Measurements from ENCODE around the gene PUS1. TPM values are rescaled to one million over a fixed set of nuclear protein-coding genes. Genes with fewer than 3 reads are reported as not detected.

The PUS1 gene
- total and polyA plus RNA-seq, 10 of the 15 experiments (the other 5 are each of a cell fraction or from before 2014, with no cell fraction given), result 1.3 to 74.2 (median 25.4) TPM

DNA sequence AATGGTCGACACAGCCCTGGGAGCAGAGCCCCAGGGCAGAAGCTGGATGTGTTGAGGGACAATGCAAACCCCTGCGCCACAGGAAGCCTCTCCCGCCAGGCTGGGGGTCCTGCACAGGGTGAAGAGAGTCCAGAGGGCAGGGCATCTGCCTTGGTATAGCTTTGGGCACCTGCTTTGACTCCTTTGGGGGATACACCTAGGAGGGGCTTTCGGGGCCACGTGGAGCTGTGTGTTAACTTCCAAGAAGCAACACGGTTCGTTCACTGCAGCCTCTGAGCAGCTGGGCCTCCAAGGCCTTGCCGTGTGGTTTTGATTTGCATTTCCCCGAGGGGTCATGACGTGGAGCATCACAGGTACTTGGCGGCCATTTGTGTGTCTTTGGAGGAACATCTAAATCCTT is 5.8 kb upstream of the PUS1 start (continued):
- TF ChIP-seq, protein P1, sequence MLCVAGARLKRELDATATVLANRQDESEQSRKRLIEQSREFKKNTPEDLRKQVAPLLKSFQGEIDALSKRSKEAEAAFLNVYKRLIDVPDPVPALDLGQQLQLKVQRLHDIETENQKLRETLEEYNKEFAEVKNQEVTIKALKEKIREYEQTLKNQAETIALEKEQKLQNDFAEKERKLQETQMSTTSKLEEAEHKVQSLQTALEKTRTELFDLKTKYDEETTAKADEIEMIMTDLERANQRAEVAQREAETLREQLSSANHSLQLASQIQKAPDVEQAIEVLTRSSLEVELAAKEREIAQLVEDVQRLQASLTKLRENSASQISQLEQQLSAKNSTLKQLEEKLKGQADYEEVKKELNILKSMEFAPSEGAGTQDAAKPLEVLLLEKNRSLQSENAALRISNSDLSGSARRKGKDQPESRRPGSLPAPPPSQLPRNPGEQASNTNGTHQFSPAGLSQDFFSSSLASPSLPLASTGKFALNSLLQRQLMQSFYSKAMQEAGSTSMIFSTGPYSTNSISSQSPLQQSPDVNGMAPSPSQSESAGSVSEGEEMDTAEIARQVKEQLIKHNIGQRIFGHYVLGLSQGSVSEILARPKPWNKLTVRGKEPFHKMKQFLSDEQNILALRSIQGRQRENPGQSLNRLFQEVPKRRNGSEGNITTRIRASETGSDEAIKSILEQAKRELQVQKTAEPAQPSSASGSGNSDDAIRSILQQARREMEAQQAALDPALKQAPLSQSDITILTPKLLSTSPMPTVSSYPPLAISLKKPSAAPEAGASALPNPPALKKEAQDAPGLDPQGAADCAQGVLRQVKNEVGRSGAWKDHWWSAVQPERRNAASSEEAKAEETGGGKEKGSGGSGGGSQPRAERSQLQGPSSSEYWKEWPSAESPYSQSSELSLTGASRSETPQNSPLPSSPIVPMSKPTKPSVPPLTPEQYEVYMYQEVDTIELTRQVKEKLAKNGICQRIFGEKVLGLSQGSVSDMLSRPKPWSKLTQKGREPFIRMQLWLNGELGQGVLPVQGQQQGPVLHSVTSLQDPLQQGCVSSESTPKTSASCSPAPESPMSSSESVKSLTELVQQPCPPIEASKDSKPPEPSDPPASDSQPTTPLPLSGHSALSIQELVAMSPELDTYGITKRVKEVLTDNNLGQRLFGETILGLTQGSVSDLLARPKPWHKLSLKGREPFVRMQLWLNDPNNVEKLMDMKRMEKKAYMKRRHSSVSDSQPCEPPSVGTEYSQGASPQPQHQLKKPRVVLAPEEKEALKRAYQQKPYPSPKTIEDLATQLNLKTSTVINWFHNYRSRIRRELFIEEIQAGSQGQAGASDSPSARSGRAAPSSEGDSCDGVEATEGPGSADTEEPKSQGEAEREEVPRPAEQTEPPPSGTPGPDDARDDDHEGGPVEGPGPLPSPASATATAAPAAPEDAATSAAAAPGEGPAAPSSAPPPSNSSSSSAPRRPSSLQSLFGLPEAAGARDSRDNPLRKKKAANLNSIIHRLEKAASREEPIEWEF (IDR thresholded peaks at IDR 0.05; ENCODE audit: insufficient replicate concordance, low read depth, low read length), result no peak
- TF ChIP-seq EED (IDR thresholded peaks at IDR 0.05; ENCODE audit: low read depth), result no peak

DNA sequence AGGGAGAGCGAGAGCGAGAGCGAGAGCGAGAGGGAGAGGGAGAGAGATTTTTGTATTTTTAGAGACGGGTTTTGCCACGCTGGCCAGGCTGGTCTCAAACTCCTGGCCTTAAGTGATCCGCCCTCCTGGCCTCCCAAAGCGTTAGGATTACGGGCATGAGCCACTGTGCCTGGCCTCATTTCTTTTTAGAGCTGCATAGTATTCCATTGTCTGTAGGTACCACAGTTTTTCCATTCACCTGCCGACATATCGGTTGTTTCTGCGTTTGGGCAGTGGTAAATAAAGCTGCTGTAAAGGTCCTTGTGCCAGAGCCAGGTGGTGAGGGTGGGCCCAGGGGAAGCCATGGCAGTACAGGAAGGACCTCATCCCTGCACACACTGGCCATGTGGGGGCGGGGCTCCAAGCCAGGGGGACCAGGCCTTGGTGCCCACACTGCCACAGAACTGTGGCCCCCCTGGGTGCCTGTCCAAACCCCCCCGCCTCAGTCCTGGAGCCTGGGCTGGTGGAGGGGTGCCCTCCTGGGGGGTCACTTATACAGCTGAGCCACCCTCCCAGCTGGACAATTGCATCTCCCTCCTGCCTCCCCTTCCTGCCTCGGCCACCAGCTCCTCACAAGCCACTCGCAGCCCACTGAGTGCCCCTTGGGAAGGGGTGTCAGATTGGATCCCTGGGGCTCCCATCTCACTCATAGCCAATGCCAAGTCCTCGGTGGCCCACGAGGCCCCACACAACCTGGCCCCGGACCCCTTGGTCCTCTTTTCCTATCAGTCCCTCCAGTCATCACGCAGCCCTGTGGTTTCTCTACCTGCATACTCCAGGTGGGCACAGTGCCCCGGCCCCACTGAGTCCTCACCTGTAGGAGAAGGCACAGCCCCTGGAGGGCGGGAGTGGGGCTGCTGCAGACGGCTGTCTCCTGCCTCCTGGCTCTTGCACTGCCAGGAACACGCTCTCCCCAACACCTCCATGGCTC is 1.7 kb upstream of the PUS1 start:
- peaks cover 20% of the 10 kb centered on the region for H3K79me2 ChIP-seq (ENCODE audit: control insufficient read depth, insufficient read depth, low read length)
- H3K36me3 ChIP-seq (ENCODE audit: control insufficient read depth in 2 of 2, insufficient read depth in 2 of 2, low read length in 1 of 2), result peaks cover 3 to 4% of the 10 kb centered on the region in 2 experiments; a peak in 3 of 4 replicates
- H4K20me1 ChIP-seq (ENCODE audit: control insufficient read depth, insufficient read depth), result no peaks in the 10 kb centered on the region
- ATAC-seq (no peak), DNase-seq (ENCODE audit: low read depth, low spot score) (no peak), FAIRE-seq (no peak)
- H3K4me2 ChIP-seq (ENCODE audit: control insufficient read depth, insufficient read depth), result no peak overlapping the region
- RAD21 ChIA-PET (ENCODE audit: unreplicated experiment), result interaction anchor here (0.6 kb wide), 1 partner anchor 1101 kb away, joined by 3 read pairs; no protein-coding TSS in a partner anchor
- in situ Hi-C loops (cut with MboI) (no loop called here), intact Hi-C loops (cut with micrococcal nuclease; ENCODE audit: unreplicated experiment) (loop anchor here (2.0 kb wide), 2 partner anchors 21 to 33 kb away; partner anchors contain the start of genes EP400 and ULK1)
- H3K9me3 ChIP-seq (replicated peaks; ENCODE audit: control insufficient read depth, insufficient read depth, low read length), result no peaks in the 10 kb centered on the region
- H2AFZ ChIP-seq (ENCODE audit: control insufficient read depth, low read depth, low read length), result no peak overlapping the region
- H3K4me1 ChIP-seq (ENCODE audit: control insufficient read depth, insufficient read depth, low read length), result peaks cover 21% of the 10 kb centered on the region
- no peak overlapping the region for H3K4me3 ChIP-seq
- no peak for TF ChIP-seq BCL11A (IDR thresholded peaks at IDR 0.05; ENCODE audit: low read depth, low read length)
- no peak for TF ChIP-seq ZNF274 (IDR thresholded peaks at IDR 0.05; ENCODE audit: insufficient read depth, insufficient read length)
- no peak for TF ChIP-seq RELA (IDR thresholded peaks at IDR 0.05; ENCODE audit: borderline replicate concordance, partially characterized antibody)
- no peak for TF ChIP-seq ZZZ3 (IDR thresholded peaks at IDR 0.05; ENCODE audit: control insufficient read depth, insufficient read length, low read depth)
- no peak for TF ChIP-seq ZNF622 (IDR thresholded peaks at IDR 0.05)
- no peak for TF ChIP-seq HDAC2 (IDR thresholded peaks at IDR 0.05)
- TF ChIP-seq CBX3 (IDR thresholded peaks at IDR 0.05; ENCODE audit: borderline replicate concordance, low read depth), result no peak
- TF ChIP-seq GATAD2B (conservative IDR thresholded peaks at IDR 0.05; ENCODE audit: low read depth), result no peak
- TF ChIP-seq IRF4 (IDR thresholded peaks at IDR 0.05; ENCODE audit: low read depth, low read length), result no peak
- whole genome bisulfite sequencing (ENCODE audit: insufficient coverage, insufficient replicate concordance, low lambda C conversion rate, missing lambda C conversion rate), result 81% methylated on average over 23 of the region's 24 CpGs
- POLR2A ChIA-PET, result interaction anchor here (0.6 to 0.7 kb wide), 4 partner anchors 12 to 562 kb away, joined by 3 to 7 read pairs (median 4); no protein-coding TSS in a partner anchor
- no peak overlapping the region for H3K27ac ChIP-seq (ENCODE audit: control insufficient read depth, insufficient read depth)
- no peak overlapping the region for H3K9ac ChIP-seq (ENCODE audit: control insufficient read depth, insufficient read depth, low read length)
- SMC1A ChIA-PET (ENCODE audit: uncharacterized antibody, unreplicated experiment), result no interaction called here
- H3K27me3 ChIP-seq (replicated peaks in 1 of 2; ENCODE audit: control insufficient read depth in 2 of 2, insufficient read depth in 2 of 2, low read length in 1 of 2), result no peaks in the 10 kb centered on the region
- CTCF ChIA-PET, result no interaction called here
- no TSS peak for BruUV-seq (replicated peaks)

Measured in GM12878 (cell line).